ENCODE results near the gene PROX2.

The PROX2 gene

DNA sequence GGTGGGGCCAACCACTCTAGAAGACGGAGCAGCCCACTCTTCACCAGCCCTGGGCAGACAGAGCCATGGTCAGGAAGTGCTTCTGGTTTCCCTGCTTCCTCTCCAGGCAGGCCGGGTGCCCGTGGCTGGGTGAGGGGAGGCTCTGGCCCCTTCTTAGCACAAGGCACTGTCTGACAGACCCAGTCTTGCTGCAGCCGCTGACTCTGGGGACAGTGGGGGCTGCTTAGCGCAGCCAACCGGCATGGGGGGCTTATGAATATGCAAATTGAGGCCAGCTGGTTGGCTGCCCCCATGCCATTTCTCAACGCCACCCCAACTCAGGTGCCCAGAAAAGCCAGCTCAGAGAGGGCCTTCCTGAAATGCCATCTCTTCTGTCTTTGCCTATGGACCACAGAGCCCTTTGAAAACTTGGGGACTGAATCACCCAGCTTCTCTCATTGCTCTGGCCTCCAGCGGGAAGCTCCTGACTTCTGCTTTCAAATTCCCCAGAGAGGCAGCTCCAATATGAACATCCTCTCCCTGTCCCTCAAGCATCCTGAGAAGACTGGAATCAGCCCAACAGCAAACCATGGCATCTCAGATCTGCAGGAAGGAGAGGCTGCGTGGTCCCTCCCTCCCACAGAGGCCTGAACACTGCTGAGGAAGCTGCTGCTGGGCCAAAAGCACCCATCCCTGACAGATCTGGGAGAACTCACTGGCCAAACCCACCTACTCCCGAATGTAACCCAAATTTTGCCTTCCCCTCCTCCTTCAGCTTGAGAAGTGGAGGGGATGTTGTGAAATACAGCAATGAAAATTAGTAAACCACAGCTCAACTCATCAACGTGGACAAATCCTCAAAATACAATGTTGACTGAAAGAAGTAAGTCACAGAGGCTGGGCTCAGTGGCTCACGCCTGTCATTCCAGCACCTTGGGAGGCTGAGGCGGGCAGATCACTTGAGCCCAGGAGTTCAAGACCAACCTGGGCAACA is at the start of gene PROX2:
Gene PROX2 (minus strand): TSS at position 205 of the 973 bp plus-strand sequence. CDS start 12,311 bp downstream, outside the sequence.
- H3K4me3 ChIP-seq (ENCODE audit: low read depth, low read length) = peak within 1 kb of the TSS; percentile 28
- TF ChIP-seq CTCF (IDR thresholded peaks at IDR 0.05; ENCODE audit: low read depth, low read length) = no peak
- TF ChIP-seq POLR2A (IDR thresholded peaks at IDR 0.05; ENCODE audit: extremely low read depth, insufficient read length) = no peak
- TF ChIP-seq MAX (IDR thresholded peaks at IDR 0.05; ENCODE audit: low read depth, low read length) = no peak
- DNase-seq (ENCODE audit: low read depth) = peak; percentile 85

DNA sequence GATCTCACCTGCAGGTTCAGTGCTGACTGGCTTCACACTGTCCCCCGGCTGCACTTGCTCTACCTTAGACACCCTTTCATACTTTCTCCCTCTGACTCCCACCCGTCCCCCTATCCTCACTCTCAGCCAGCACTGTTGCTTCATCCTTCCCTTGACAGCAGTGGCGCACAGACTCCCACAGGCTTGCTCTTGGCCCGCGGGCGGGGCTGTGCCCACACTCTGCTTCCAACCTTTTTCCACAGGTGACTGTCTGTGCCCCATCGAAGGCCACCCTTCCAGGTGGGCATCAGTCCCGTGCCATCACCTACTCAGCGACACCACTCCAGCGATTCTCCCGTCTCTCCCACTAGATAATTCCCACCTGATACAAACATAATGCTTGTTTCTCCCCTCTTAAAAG is 48.1 kb upstream of the PROX2 start:
- no peak for TF ChIP-seq MYC (IDR thresholded peaks at IDR 0.05; ENCODE audit: low read depth, low read length)
- no peak for TF ChIP-seq POLR2A (IDR thresholded peaks at IDR 0.05; ENCODE audit: extremely low read depth, insufficient read length)
- no peak for TF ChIP-seq CTCF (IDR thresholded peaks at IDR 0.05; ENCODE audit: low read depth, low read length)
- no peak for TF ChIP-seq MAX (IDR thresholded peaks at IDR 0.05; ENCODE audit: low read depth, low read length)
- no peak overlapping the region for H3K4me3 ChIP-seq (ENCODE audit: low read depth, low read length)
- DNase-seq (ENCODE audit: low read depth) = no peak

DNA sequence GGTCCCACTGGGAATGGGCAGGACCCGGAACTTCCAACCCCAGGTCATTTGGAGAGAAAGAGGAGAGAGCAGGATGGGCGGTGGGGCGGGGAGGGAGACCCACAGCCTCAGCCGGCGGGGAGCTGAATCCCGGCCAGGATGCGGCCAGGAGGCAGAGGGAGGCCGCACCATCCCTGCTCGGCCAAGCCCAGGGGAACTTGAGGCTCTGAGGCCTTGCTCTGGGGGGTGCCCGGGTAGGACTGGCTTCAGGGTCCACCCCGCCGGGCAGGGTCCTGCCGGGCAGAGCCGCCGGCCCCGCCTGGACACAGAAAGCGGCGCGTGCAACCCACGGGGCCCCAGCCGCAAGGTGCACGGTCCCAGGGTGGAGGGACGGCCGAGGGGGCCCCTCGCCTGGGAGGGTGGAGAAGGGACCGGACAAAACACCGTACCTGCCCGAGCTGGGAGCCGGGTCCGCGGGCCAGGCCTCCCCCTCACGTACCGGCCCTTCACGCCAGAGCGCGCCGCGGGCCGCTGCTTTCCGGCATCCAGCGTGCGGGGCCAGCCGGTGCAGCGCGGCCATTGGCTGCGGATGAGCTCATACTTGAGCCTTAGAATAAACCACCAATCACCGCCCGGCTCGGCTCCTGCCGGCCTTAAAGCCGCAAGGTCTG is 46.9 kb upstream of the PROX2 start, which contains the start of gene RPS6KL1:
Gene RPS6KL1 (minus strand): TSS at position 509 of the 650 bp plus-strand sequence. CDS start 1,719 bp downstream, outside the sequence.
- DNase-seq (ENCODE audit: low read depth) = peak; percentile 70
- no peak for TF ChIP-seq CTCF (IDR thresholded peaks at IDR 0.05; ENCODE audit: low read depth, low read length)
- TF ChIP-seq MAX (IDR thresholded peaks at IDR 0.05; ENCODE audit: low read depth, low read length) = no peak
- TF ChIP-seq MYC (IDR thresholded peaks at IDR 0.05; ENCODE audit: low read depth, low read length) = no peak
- no peak for TF ChIP-seq POLR2A (IDR thresholded peaks at IDR 0.05; ENCODE audit: extremely low read depth, insufficient read length)
- peak within 1 kb of the TSS; percentile 43 for H3K4me3 ChIP-seq (ENCODE audit: low read depth, low read length)

GRCh38 chr14:74921987-74922751 is 46.2 kb upstream of the PROX2 start:
- no peak for DNase-seq (ENCODE audit: low read depth)
- peak overlapping the region; percentile 43 for H3K4me3 ChIP-seq (ENCODE audit: low read depth, low read length)
- TF ChIP-seq MYC (IDR thresholded peaks at IDR 0.05; ENCODE audit: low read depth, low read length) (no peak), MAX (IDR thresholded peaks at IDR 0.05; ENCODE audit: low read depth, low read length) (no peak)

DNA sequence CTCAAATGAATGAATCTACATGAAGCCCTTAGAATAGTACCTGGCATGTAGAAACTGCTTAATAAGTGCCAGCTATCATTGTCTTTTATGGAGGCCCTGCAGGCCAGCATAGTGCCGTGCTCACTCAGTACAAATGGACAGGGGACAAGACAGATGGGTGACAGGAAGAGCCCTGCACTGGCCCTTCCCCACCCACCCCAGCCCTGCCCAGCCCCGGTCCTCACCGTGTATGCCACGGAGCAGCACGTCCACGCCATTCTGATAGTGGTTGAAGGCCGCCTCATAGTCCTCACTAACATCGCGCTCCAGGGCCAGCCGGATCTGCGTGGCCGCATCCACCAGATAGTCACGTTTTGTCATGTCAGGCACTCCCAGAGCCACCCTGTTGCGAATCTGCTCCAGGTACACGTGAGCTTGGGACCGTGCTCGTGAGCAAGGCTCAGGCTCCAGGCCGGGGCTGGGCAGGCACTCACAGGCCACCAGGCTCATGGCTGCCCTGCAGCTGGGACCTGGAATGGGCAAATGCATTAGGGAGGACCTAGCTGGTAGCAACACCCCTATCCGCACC is 45.2 kb upstream of the PROX2 start:
- H3K4me3 ChIP-seq (ENCODE audit: low read depth, low read length) = no peak overlapping the region
- no peak for DNase-seq (ENCODE audit: low read depth)
- TF ChIP-seq MYC (IDR thresholded peaks at IDR 0.05; ENCODE audit: low read depth, low read length) = no peak
- TF ChIP-seq CTCF (IDR thresholded peaks at IDR 0.05; ENCODE audit: low read depth, low read length) = no peak
- no peak for TF ChIP-seq POLR2A (IDR thresholded peaks at IDR 0.05; ENCODE audit: extremely low read depth, insufficient read length)
- no peak for TF ChIP-seq MAX (IDR thresholded peaks at IDR 0.05; ENCODE audit: low read depth, low read length)

All from NB4 (cell line).